Neural cell (in vitro differentiated cells): ENCODE results near the gene MEGF11.

Source experiments
- EZH2 ChIP-seq: fragments of 200-600, 300-800 bp; shearing (Covaris generic), sonication (generic); IDR thresholded peaks from 2 replicates; pipeline ENCODE4 v1.6.1; 2014; ENCODE audit warnings: antibody characterized with exemption, low read length, borderline replicate concordance, mild to moderate bottlenecking; ENCODE audit not compliant: insufficient read depth, poor library complexity, severe bottlenecking
- TF ChIP-seq, protein P1 (sequence below): fragments of 450-650 bp; IDR thresholded peaks from 2 replicates; pipeline ENCODE4 v1.5.1; 2014; ENCODE audit warnings: antibody characterized with exemption, mild to moderate bottlenecking, moderate library complexity; ENCODE audit not compliant: poor library complexity, severe bottlenecking

DNA sequence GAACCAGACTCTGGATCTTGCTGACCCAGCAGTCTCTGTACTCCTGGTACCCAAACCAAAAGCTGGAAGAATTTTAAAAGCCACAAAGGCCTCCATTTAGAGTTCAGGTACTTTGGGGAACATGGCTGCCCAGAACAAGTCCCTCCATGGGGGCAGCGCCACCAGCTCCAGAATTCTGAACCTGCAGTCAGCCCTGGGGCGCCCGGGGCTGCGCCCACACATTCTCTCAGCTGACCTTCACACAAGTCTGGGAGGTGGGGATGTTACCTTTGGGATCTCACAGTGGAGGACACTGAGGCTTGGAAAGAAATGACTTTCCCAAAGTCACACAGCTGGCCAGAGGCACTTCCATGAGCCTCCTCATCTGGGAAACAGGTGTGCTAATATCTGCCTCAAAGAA is 229.4 kb downstream of the MEGF11 start:
- TF ChIP-seq, protein P1, sequence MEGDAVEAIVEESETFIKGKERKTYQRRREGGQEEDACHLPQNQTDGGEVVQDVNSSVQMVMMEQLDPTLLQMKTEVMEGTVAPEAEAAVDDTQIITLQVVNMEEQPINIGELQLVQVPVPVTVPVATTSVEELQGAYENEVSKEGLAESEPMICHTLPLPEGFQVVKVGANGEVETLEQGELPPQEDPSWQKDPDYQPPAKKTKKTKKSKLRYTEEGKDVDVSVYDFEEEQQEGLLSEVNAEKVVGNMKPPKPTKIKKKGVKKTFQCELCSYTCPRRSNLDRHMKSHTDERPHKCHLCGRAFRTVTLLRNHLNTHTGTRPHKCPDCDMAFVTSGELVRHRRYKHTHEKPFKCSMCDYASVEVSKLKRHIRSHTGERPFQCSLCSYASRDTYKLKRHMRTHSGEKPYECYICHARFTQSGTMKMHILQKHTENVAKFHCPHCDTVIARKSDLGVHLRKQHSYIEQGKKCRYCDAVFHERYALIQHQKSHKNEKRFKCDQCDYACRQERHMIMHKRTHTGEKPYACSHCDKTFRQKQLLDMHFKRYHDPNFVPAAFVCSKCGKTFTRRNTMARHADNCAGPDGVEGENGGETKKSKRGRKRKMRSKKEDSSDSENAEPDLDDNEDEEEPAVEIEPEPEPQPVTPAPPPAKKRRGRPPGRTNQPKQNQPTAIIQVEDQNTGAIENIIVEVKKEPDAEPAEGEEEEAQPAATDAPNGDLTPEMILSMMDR: no peak
- no peak for TF ChIP-seq EZH2
